Sigmoid colon (tissue), 7 donors: Measurements from ENCODE around the gene TCF7. TPM values are rescaled to one million over a fixed set of nuclear protein-coding genes. Genes with fewer than 3 reads are reported as not detected.

Source experiments
- DNase-seq: peaks from one replicate; pipeline ENCODE4 v3.0.0-alpha.2; 2019
- H3K27ac ChIP-seq, 4 donors: fragments of 200-600 bp; sonication (generic); one replicate each; pipeline ENCODE4 v1.5.1; 2016 to 2019; ENCODE audit warnings: mild to moderate bottlenecking in 1 of 4
- H3K27me3 ChIP-seq, 3 donors: fragments of 200-600 bp; sonication (generic); one replicate each; pipeline ENCODE4 v1.5.1; 2019; ENCODE audit warnings: mild to moderate bottlenecking in 1 of 3
- H3K36me3 ChIP-seq, 4 donors: fragments of 200-600 bp; sonication (generic); one replicate each; pipeline ENCODE4 v1.5.1; 2016 to 2019
- H3K4me1 ChIP-seq, 4 donors: fragments of 200-600 bp; sonication (generic); one replicate each; pipeline ENCODE4 v1.5.1; 2017 to 2019
- H3K4me3 ChIP-seq, 4 donors: fragments of 200-600 bp; sonication (generic); one replicate each; pipeline ENCODE4 v1.5.1; 2017 to 2019; ENCODE audit warnings: mild to moderate bottlenecking in 2 of 4, moderate library complexity in 1 of 4
- H3K9me3 ChIP-seq, 4 donors: fragments of 200-600 bp in 3 of 4; sonication (generic) in 3 of 4; one replicate each; pipeline versions ENCODE4 v1.5.1 to v1.6.1; 2013 to 2019
- EP300 ChIP-seq, 4 donors: sonication (generic); formaldehyde crosslinking; IDR thresholded peaks; one replicate each; pipeline ENCODE4 v1.6.1; 2017; ENCODE audit warnings: antibody characterized with exemption in 4 of 4
- POLR2A ChIP-seq, 2 donors: fragments of 450-650 bp; IDR thresholded peaks; one replicate each; pipeline ENCODE4 v1.6.1; 2016; ENCODE audit warnings: antibody characterized with exemption in 2 of 2, mild to moderate bottlenecking in 2 of 2, moderate library complexity in 2 of 2
- POLR2AphosphoS5 ChIP-seq, 4 donors: sonication (generic); formaldehyde crosslinking; IDR thresholded peaks; one replicate each; pipeline ENCODE4 v1.6.1; 2017; ENCODE audit warnings: antibody characterized with exemption in 4 of 4
- WGBS, 2 donors: extraction: QIAGEN DNeasy Blood & Tissue Kit; methylation state at CpG; one replicate each; pipeline ENCODE4 v1.1.7; 2013; 5-methylcytosine and 5-hydroxymethylcytosine counted together
- intact Hi-C: fragments of 100-400 bp; cut with DNase I; formaldehyde crosslinking; loops from one replicate; pipeline ENCODE4 v1.15.1; 2023
- polyA plus RNA-seq, 3 donors: library from polyadenylated mRNA; stranded (reverse); fragments of 200-250 nt; gene quantifications; one replicate each; pipeline ENCODE4 v1.2.3, GENCODE V29; 2013
- total RNA-seq, 4 donors: library from RNA; depleted of rRNA; stranded (reverse); fragments of >200 nt; gene quantifications; one replicate each; pipeline ENCODE4 v1.1.0, GENCODE V29; 2016
- TF ChIP-seq, protein P1 (sequence below), 4 experiments: fragments of 450-650 bp in 3 of 4; fragments of 200-600 bp in 1 of 4; IDR thresholded peaks; one replicate each; pipeline ENCODE4 v1.5.1; 2016 to 2019; ENCODE audit warnings: antibody characterized with exemption in 4 of 4, mild to moderate bottlenecking in 3 of 4, moderate library complexity in 2 of 4
- donor health status: healthy with polysubstance abuse.
- donor health status: Bipolar disorder and iron deficiency.
- donor health status: healthy.

The TCF7 gene
- total and polyA plus RNA-seq, 7 donors: 0.36 to 38.4 (median 1.5) TPM

DNA sequence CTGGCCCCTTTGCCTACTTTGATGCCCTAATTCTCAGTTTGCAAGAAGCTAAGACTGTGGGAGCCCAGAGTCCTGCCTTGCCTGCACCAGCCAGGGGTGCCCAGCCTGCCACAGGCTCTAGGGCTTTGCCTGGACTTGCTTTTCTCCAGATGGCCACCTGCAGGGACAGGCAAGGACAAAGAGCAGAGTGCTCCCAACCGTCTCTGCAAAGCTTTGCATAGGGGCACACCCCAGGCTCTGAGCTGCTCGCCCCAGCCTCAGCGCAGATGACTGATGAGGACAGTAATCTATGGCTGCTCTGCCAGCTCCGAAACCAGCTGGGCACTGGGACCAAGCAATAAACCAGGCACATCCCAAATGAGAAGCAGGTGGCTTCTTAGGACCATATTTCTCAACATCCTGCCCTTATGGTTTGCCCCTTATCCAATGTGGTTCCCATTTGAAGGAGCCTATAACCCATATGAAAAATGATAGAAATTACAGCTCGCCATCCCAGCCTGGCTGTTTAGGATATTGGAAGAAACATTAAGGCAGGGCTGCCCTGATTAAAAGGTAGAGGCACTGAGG is 25.4 kb upstream of the TCF7 start:
- intact Hi-C loops: no loop called here
- DNase-seq: no peak
- no peak overlapping the region for H3K27ac ChIP-seq
- no peak overlapping the region for H3K4me3 ChIP-seq
- H3K9me3 ChIP-seq: no peaks in the 10 kb centered on the region
- 82 to 89% methylated on average over 5 of the region's 5 CpGs for WGBS, 2 donors
- TF ChIP-seq POLR2AphosphoS5 (IDR thresholded peaks at IDR 0.05): no peak
- TF ChIP-seq, protein P1, sequence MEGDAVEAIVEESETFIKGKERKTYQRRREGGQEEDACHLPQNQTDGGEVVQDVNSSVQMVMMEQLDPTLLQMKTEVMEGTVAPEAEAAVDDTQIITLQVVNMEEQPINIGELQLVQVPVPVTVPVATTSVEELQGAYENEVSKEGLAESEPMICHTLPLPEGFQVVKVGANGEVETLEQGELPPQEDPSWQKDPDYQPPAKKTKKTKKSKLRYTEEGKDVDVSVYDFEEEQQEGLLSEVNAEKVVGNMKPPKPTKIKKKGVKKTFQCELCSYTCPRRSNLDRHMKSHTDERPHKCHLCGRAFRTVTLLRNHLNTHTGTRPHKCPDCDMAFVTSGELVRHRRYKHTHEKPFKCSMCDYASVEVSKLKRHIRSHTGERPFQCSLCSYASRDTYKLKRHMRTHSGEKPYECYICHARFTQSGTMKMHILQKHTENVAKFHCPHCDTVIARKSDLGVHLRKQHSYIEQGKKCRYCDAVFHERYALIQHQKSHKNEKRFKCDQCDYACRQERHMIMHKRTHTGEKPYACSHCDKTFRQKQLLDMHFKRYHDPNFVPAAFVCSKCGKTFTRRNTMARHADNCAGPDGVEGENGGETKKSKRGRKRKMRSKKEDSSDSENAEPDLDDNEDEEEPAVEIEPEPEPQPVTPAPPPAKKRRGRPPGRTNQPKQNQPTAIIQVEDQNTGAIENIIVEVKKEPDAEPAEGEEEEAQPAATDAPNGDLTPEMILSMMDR (IDR thresholded peaks at IDR 0.05): no peak
- TF ChIP-seq EP300 (IDR thresholded peaks at IDR 0.05): no peak
- TF ChIP-seq POLR2A (IDR thresholded peaks at IDR 0.05): no peak
- no peaks in the 10 kb centered on the region for H3K27me3 ChIP-seq
- H3K36me3 ChIP-seq: no peaks in the 10 kb centered on the region
- H3K4me1 ChIP-seq: no peaks in the 10 kb centered on the region

DNA sequence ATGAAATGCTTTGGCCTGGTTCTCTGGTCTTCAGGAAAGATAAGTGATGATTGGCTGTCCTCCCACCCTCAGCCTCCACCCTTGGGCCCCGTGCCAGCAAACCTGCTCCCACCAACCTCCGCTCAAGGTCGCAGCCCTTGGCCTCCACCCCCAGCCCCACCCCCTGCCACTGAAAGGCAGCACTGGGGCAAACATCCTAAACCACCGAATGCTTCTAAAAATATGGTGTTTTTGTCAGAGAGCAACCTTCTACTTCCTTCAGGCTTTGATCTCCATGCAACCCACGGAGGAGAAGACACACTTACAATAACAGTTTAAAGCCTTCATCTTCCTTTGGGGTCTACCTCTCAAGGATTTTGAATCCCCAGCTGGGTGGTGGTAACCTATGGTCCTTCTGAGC is 24.0 kb upstream of the TCF7 start:
- H3K4me3 ChIP-seq: no peak overlapping the region
- no peak overlapping the region for H3K27ac ChIP-seq
- TF ChIP-seq, protein P1 (IDR thresholded peaks at IDR 0.05): no peak
- no peak for TF ChIP-seq EP300 (IDR thresholded peaks at IDR 0.05)
- no peak for TF ChIP-seq POLR2A (IDR thresholded peaks at IDR 0.05)
- TF ChIP-seq POLR2AphosphoS5 (IDR thresholded peaks at IDR 0.05): no peak
- 40 to 42% methylated on average over 5 of the region's 5 CpGs for WGBS, 2 donors
- H3K9me3 ChIP-seq: no peaks in the 10 kb centered on the region
- no peaks in the 10 kb centered on the region for H3K27me3 ChIP-seq
- DNase-seq: no peak
- intact Hi-C loops: no loop called here
- no peaks in the 10 kb centered on the region for H3K4me1 ChIP-seq
- H3K36me3 ChIP-seq: no peaks in the 10 kb centered on the region

DNA sequence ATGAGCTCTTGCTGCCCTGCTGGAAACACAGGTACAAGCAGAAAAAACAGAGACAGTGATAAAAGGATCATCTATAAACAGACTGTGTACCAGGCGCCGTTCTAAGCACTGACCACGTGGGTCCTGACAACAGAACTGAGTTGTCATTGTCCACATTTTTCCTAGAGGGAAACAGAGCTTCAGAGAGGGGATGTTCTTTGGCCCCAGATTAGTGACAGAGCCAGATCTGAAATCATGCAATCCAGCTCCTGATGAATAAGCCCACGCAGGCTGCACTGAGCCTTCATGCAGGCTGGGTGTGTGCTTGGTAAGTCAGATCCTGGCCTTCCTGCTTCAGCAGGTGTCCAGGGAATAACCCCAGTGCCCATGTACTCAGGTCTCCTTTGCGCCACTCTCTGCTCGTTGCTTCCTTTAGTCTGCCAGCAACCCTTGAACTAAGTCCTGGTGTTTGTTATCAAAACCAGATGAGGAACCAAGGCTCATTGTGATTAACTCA is 22.8 kb upstream of the TCF7 start:
- H3K4me3 ChIP-seq: no peak overlapping the region
- WGBS, 2 donors: 23 to 53% methylated on average over 6 of the region's 6 CpGs
- intact Hi-C loops: no loop called here
- no peak for DNase-seq
- no peaks in the 10 kb centered on the region for H3K36me3 ChIP-seq
- H3K4me1 ChIP-seq: no peaks in the 10 kb centered on the region
- H3K27ac ChIP-seq: no peak overlapping the region
- TF ChIP-seq POLR2AphosphoS5 (IDR thresholded peaks at IDR 0.05) (no peak), POLR2A (IDR thresholded peaks at IDR 0.05) (no peak), EP300 (IDR thresholded peaks at IDR 0.05) (no peak)
- TF ChIP-seq, protein P1 (IDR thresholded peaks at IDR 0.05): no peak
- no peaks in the 10 kb centered on the region for H3K27me3 ChIP-seq
- no peaks in the 10 kb centered on the region for H3K9me3 ChIP-seq

DNA sequence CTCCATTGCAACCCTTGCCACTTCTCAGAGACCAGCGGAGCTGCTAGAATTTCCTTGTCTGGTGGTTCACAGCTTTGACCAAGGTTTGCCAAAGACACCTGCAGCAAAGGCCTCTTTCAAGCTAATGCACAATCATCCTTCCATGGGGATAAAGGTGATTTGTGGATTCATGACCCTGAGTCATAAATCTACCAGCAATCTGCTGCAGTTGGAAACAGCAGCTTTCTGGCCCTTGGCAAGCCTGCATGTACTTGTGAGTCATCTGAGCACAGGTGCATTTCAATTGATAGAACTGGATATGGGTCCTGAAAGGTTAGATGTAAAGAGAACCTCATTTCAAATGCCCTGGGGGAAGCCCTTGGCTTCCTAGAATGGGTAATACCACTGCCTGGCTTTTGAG is 21.6 kb upstream of the TCF7 start:
- no peaks in the 10 kb centered on the region for H3K27me3 ChIP-seq
- DNase-seq: no peak
- H3K4me3 ChIP-seq: no peak overlapping the region
- intact Hi-C loops: no loop called here
- H3K27ac ChIP-seq: no peak overlapping the region
- TF ChIP-seq POLR2A (IDR thresholded peaks at IDR 0.05) (no peak), EP300 (IDR thresholded peaks at IDR 0.05) (no peak), POLR2AphosphoS5 (IDR thresholded peaks at IDR 0.05) (no peak)
- TF ChIP-seq, protein P1 (IDR thresholded peaks at IDR 0.05): no peak
- H3K36me3 ChIP-seq: no peaks in the 10 kb centered on the region
- WGBS, 2 donors: 20 to 33% methylated on average over 1 of the region's 1 CpG
- H3K4me1 ChIP-seq: no peaks in the 10 kb centered on the region
- no peaks in the 10 kb centered on the region for H3K9me3 ChIP-seq

- no peak for DNase-seq
- 94 to 96% methylated on average over 5 of the region's 5 CpGs for WGBS, 2 donors
- intact Hi-C loops: no loop called here
- H3K36me3 ChIP-seq: no peaks in the 10 kb centered on the region
- TF ChIP-seq, protein P1 (IDR thresholded peaks at IDR 0.05): no peak
- TF ChIP-seq EP300 (IDR thresholded peaks at IDR 0.05) (no peak), POLR2AphosphoS5 (IDR thresholded peaks at IDR 0.05) (no peak), POLR2A (IDR thresholded peaks at IDR 0.05) (no peak)
- no peaks in the 10 kb centered on the region for H3K4me1 ChIP-seq
- H3K9me3 ChIP-seq: no peaks in the 10 kb centered on the region
- no peaks in the 10 kb centered on the region for H3K27me3 ChIP-seq
- H3K27ac ChIP-seq: no peak overlapping the region
- H3K4me3 ChIP-seq: no peak overlapping the region
These were observed 21.1 kb upstream of the TCF7 start for GRCh38 chr5:134093351-134093750.
